ENCODE measurements around the gene CNKSR3. TPM values are rescaled to one million over a fixed set of nuclear protein-coding genes. Genes with fewer than 3 reads are reported as not detected.
"Not testable (repeated sequence)": the region's sequence is repeated elsewhere in the genome, so short reads cannot be mapped to it uniquely, and the experiment has no call there.

Gene CNKSR3
- total RNA-seq, 1 donor from 2014 or later: 12.1 TPM

- TF ChIP-seq CTCF (IDR thresholded peaks at IDR 0.05; ENCODE audit: insufficient read depth, low read length, poor library complexity, severe bottlenecking): no peak
- DNase-seq (ENCODE audit: low read depth): no peak
- Histone ChIP-seq H3K4me3 (ENCODE audit: low read depth, low read length) (no peak overlapping the region), H3K27me3 (ENCODE audit: control insufficient read depth, insufficient read depth, low read length) (no peaks in the 10 kb centered on the region), H3K36me3 (ENCODE audit: control insufficient read depth, insufficient read depth, low read length) (no peaks in the 10 kb centered on the region)
These were observed 40.3 kb upstream of the CNKSR3 start for GRCh38 chr6:154550779-154551178.

GRCh38 chr6:154549179-154549578, 38.7 kb upstream of the CNKSR3 start:
- TF ChIP-seq CTCF (IDR thresholded peaks at IDR 0.05; ENCODE audit: insufficient read depth, low read length, poor library complexity, severe bottlenecking): no peak
- Histone ChIP-seq H3K36me3 (ENCODE audit: control insufficient read depth, insufficient read depth, low read length) (no peaks in the 10 kb centered on the region), H3K27me3 (ENCODE audit: control insufficient read depth, insufficient read depth, low read length) (no peaks in the 10 kb centered on the region), H3K4me3 (ENCODE audit: low read depth, low read length) (no peak overlapping the region)
- no peak for DNase-seq (ENCODE audit: low read depth)

- Histone ChIP-seq H3K27me3 (ENCODE audit: control insufficient read depth, insufficient read depth, low read length) (no peaks in the 10 kb centered on the region), H3K4me3 (ENCODE audit: low read depth, low read length) (no peak overlapping the region), H3K36me3 (ENCODE audit: control insufficient read depth, insufficient read depth, low read length) (no peaks in the 10 kb centered on the region)
- TF ChIP-seq CTCF (IDR thresholded peaks at IDR 0.05; ENCODE audit: insufficient read depth, low read length, poor library complexity, severe bottlenecking): no peak
- DNase-seq (ENCODE audit: low read depth): no peak
These were observed 37.8 kb upstream of the CNKSR3 start for GRCh38 chr6:154548130-154548830.

- no peak for DNase-seq (ENCODE audit: low read depth)
- H3K36me3 ChIP-seq (ENCODE audit: control insufficient read depth, insufficient read depth, low read length): no peaks in the 10 kb centered on the region
- H3K27me3 ChIP-seq (ENCODE audit: control insufficient read depth, insufficient read depth, low read length): no peaks in the 10 kb centered on the region
- no peak overlapping the region for H3K4me3 ChIP-seq (ENCODE audit: low read depth, low read length)
- TF ChIP-seq CTCF (IDR thresholded peaks at IDR 0.05; ENCODE audit: insufficient read depth, low read length, poor library complexity, severe bottlenecking): no peak
These were observed 33.1 kb upstream of the CNKSR3 start for GRCh38 chr6:154543628-154544027.

GRCh38 chr6:154542747-154543146, 32.3 kb upstream of the CNKSR3 start:
- no peak overlapping the region for H3K4me3 ChIP-seq (ENCODE audit: low read depth, low read length)
- DNase-seq (ENCODE audit: low read depth): no peak
- H3K27me3 ChIP-seq (ENCODE audit: control insufficient read depth, insufficient read depth, low read length): no peaks in the 10 kb centered on the region
- no peaks in the 10 kb centered on the region for H3K36me3 ChIP-seq (ENCODE audit: control insufficient read depth, insufficient read depth, low read length)
- no peak for TF ChIP-seq CTCF (IDR thresholded peaks at IDR 0.05; ENCODE audit: insufficient read depth, low read length, poor library complexity, severe bottlenecking)

GRCh38 chr6:154541837-154542236, 31.4 kb upstream of the CNKSR3 start:
- H3K36me3 ChIP-seq (ENCODE audit: control insufficient read depth, insufficient read depth, low read length); H3K4me3 ChIP-seq (ENCODE audit: low read depth, low read length); H3K27me3 ChIP-seq (ENCODE audit: control insufficient read depth, insufficient read depth, low read length); DNase-seq (ENCODE audit: low read depth): not testable (repeated sequence)

Data from kidney epithelial cell (primary cell).